ENCODE data around the gene AGL. TPM values are rescaled to one million over a fixed set of nuclear protein-coding genes. Genes with fewer than 3 reads are reported as not detected.

The AGL gene
- total and polyA plus RNA-seq, 10 donors: 6.3 to 28.1 (median 18.1) TPM

DNA sequence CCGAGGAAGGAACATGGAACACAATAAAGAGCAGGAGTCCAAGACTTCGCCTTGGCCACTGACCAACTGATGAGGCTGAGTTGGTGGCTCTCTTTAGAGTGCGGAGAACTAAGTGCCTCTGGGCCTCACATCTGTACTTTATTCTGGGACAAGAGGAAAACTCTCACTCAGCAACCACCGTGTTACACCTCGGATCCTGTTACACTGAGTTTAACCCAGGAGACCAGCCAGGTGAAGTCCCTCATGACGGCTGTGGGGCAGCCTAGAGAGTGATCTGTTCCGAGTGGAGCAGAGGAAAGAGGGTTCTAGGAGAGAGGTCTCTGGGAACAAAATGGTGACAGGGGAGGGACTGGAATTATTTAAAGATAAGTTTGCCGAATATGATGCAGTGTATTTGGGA is 33.5 kb upstream of the AGL start:
- 79 to 88% (median 87%) methylated on average over 8 of the region's 8 CpGs for WGBS, 5 donors
- no peak overlapping the region for H3K4me3 ChIP-seq
- H3K36me3 ChIP-seq: no peaks in the 10 kb centered on the region
- no peak overlapping the region for H3K27ac ChIP-seq
- H3K27me3 ChIP-seq (replicated peaks in 1 of 7): no peaks in the 10 kb centered on the region
- no peak for DNase-seq
- no peaks in the 10 kb centered on the region for H3K9me3 ChIP-seq
- TF ChIP-seq POLR2A (IDR thresholded peaks at IDR 0.05) (no peak), POLR2AphosphoS5 (IDR thresholded peaks at IDR 0.05) (no peak)
- TF ChIP-seq, protein P1, sequence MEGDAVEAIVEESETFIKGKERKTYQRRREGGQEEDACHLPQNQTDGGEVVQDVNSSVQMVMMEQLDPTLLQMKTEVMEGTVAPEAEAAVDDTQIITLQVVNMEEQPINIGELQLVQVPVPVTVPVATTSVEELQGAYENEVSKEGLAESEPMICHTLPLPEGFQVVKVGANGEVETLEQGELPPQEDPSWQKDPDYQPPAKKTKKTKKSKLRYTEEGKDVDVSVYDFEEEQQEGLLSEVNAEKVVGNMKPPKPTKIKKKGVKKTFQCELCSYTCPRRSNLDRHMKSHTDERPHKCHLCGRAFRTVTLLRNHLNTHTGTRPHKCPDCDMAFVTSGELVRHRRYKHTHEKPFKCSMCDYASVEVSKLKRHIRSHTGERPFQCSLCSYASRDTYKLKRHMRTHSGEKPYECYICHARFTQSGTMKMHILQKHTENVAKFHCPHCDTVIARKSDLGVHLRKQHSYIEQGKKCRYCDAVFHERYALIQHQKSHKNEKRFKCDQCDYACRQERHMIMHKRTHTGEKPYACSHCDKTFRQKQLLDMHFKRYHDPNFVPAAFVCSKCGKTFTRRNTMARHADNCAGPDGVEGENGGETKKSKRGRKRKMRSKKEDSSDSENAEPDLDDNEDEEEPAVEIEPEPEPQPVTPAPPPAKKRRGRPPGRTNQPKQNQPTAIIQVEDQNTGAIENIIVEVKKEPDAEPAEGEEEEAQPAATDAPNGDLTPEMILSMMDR (IDR thresholded peaks at IDR 0.05 in 8 of 11, conservative IDR thresholded peaks at IDR 0.05 in 3 of 11): no peak
- H3K4me1 ChIP-seq: peaks cover 0 to 15% (median 4%) of the 10 kb centered on the region in 6 donors
- intact Hi-C loops (cut with DNase I; ENCODE audit: low total_unique reads): no loop called here

- Histone ChIP-seq H3K9me3 (no peaks in the 10 kb centered on the region), H3K4me1 (peaks cover 0 to 22% (median 6%) of the 10 kb centered on the region in 6 donors), H3K4me3 (no peak overlapping the region), H3K27me3 (replicated peaks in 1 of 7) (no peaks in the 10 kb centered on the region), H3K36me3 (no peaks in the 10 kb centered on the region), H3K27ac (no peak overlapping the region)
- intact Hi-C loops (cut with DNase I; ENCODE audit: low total_unique reads): no loop called here
- TF ChIP-seq POLR2AphosphoS5 (IDR thresholded peaks at IDR 0.05) (no peak), POLR2A (IDR thresholded peaks at IDR 0.05) (no peak)
- no peak for DNase-seq
- 90 to 96% (median 93%) methylated on average over 3 of the region's 3 CpGs for WGBS, 5 donors
Observed at GRCh38 chr1:99818063-99818699, 32.0 kb upstream of the AGL start.

GRCh38 chr1:99820546-99820945 is 29.6 kb upstream of the AGL start:
- H3K27me3 ChIP-seq (replicated peaks in 1 of 7): no peaks in the 10 kb centered on the region
- 13 to 28% (median 24%) methylated on average over 4 of the region's 4 CpGs for WGBS, 5 donors
- no peaks in the 10 kb centered on the region for H3K36me3 ChIP-seq
- H3K4me1 ChIP-seq: peaks cover 0 to 22% (median 6%) of the 10 kb centered on the region in 6 donors
- peaks cover 0 to 8% (median 0%) of the 10 kb centered on the region in 8 donors for H3K9me3 ChIP-seq
- no peak overlapping the region for H3K4me3 ChIP-seq
- TF ChIP-seq, protein P1 (IDR thresholded peaks at IDR 0.05 in 8 of 11, conservative IDR thresholded peaks at IDR 0.05 in 3 of 11): no peak
- TF ChIP-seq POLR2AphosphoS5 (IDR thresholded peaks at IDR 0.05) (no peak), POLR2A (IDR thresholded peaks at IDR 0.05) (no peak)
- no peak for DNase-seq
- intact Hi-C loops (cut with DNase I; ENCODE audit: low total_unique reads): no loop called here
- H3K27ac ChIP-seq: peak overlapping the region in 2 of 8 donors; percentile 43 to 51

DNA sequence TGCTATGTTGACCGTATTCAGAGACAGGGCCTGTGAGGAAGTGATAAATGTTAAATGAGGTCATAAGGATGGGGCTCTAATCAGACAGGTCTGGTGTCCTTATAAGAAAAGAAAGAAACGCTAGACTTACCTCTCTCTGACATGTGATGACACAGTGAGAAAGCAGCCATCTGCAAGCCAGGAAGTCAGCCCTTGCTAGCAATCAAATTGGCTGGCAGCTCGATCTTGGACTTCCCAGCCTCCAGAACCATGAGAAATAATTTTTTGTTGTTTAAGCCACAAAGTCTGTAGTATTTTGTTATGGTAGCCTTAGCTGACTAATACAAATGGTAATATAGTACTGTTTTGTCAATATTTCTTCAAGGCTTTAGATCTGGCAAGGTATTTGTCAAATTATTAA is 25.1 kb upstream of the AGL start:
- Histone ChIP-seq H3K36me3 (no peaks in the 10 kb centered on the region), H3K27me3 (replicated peaks in 1 of 7) (no peaks in the 10 kb centered on the region), H3K4me3 (no peak overlapping the region), H3K9me3 (peaks cover 0 to 9% (median 0%) of the 10 kb centered on the region in 8 donors), H3K4me1 (peaks cover 0 to 21% (median 5%) of the 10 kb centered on the region in 6 donors), H3K27ac (no peak overlapping the region)
- intact Hi-C loops (cut with DNase I; ENCODE audit: low total_unique reads): no loop called here
- no peak for TF ChIP-seq POLR2AphosphoS5 (IDR thresholded peaks at IDR 0.05)
- TF ChIP-seq, protein P1 (IDR thresholded peaks at IDR 0.05 in 8 of 11, conservative IDR thresholded peaks at IDR 0.05 in 3 of 11): no peak
- no peak for TF ChIP-seq POLR2A (IDR thresholded peaks at IDR 0.05)
- 79 to 94% (median 89%) methylated on average over 3 of the region's 3 CpGs for WGBS, 5 donors
- no peak for DNase-seq

Data from spleen (tissue), 11 donors.